Karpas-422 (cell line): ENCODE data around the gene TMEM53. TPM values are rescaled to one million over a fixed set of nuclear protein-coding genes. Genes with fewer than 3 reads are reported as not detected.
A peak's percentile ranks its signal among the peaks of the same experiment; 100 is the strongest.

Experiments
- DNase-seq: peaks from one replicate; pipeline ENCODE4 v3.0.0-alpha.2; 2015
- H2AFZ ChIP-seq: fragments of 200-600 bp; sonication (generic); 2 replicates; pipeline ENCODE4 v1.6.1; 2014; ENCODE audit warnings: antibody characterized with exemption, low read length, mixed read lengths
- H3K27ac ChIP-seq: fragments of 200-600 bp; sonication (generic); 2 replicates; pipeline ENCODE4 v1.5.1; 2014; ENCODE audit warnings: mild to moderate bottlenecking, low read length, moderate library complexity
- H3K27me3 ChIP-seq: fragments of 200-600 bp; sonication (generic); 2 replicates; pipeline ENCODE4 v1.6.1; 2014; ENCODE audit warnings: low read length, mixed read lengths
- H3K36me3 ChIP-seq: fragments of 200-600 bp; sonication (generic); 2 replicates; pipeline ENCODE4 v1.6.1; 2014; ENCODE audit warnings: low read length, mixed read lengths; ENCODE audit not compliant: insufficient read depth
- H3K4me1 ChIP-seq: fragments of 200-600 bp; sonication (generic); 2 replicates; pipeline ENCODE4 v1.6.1; 2014; ENCODE audit warnings: mild to moderate bottlenecking, low read length, mixed read lengths
- H3K4me2 ChIP-seq: fragments of 200-600 bp; sonication (generic); 2 replicates; pipeline ENCODE4 v1.6.1; 2014; ENCODE audit warnings: low read length, low read depth, mild to moderate bottlenecking; ENCODE audit not compliant: poor library complexity, severe bottlenecking
- H3K4me3 ChIP-seq: fragments of 200-600 bp; sonication (generic); 2 replicates; pipeline ENCODE4 v1.5.1; 2014; ENCODE audit warnings: mild to moderate bottlenecking, antibody characterized with exemption, low read length, mixed read lengths
- H3K79me2 ChIP-seq: fragments of 200-600 bp; sonication (generic); 2 replicates; pipeline ENCODE4 v1.6.1; 2014; ENCODE audit warnings: mild to moderate bottlenecking, low read length, mixed read lengths
- H3K9ac ChIP-seq: fragments of 200-600 bp; sonication (generic); 2 replicates; pipeline ENCODE4 v1.6.0; 2014; ENCODE audit warnings: low read length
- H3K9me2 ChIP-seq: fragments of 200-600 bp; sonication (generic), shearing (Covaris generic); replicated peaks from 2 replicates; pipeline ENCODE4 v1.6.0; 2014; ENCODE audit warnings: mild to moderate bottlenecking, low read length, moderate library complexity; ENCODE audit not compliant: insufficient read depth
- H3K9me3 ChIP-seq: fragments of 300-700, 200-600 bp; sonication (generic); 2 replicates; pipeline ENCODE4 v1.6.1; 2014; ENCODE audit warnings: low read length, mixed read lengths
- H4K20me1 ChIP-seq: fragments of 200-600 bp; sonication (generic); 2 replicates; pipeline ENCODE4 v1.6.1; 2014; ENCODE audit warnings: mild to moderate bottlenecking, antibody characterized with exemption, low read length, low read depth; ENCODE audit not compliant: insufficient read depth
- total RNA-seq: library from RNA; depleted of rRNA; stranded (reverse); fragments of >200 nt; shearing (Covaris generic); gene quantifications from 2 replicates; pipeline ENCODE4 v1.2.3, GENCODE V29; 2014; ENCODE audit warnings: low replicate concordance

Gene TMEM53
- total RNA-seq, 1 experiment from 2014 or later, result 10.7 TPM

- Histone ChIP-seq H3K4me2 (no peak overlapping the region), H3K4me1 (peaks cover 6% of the 10 kb centered on the region; the same call in 1 of the 2 replicates), H3K27ac (no peak overlapping the region), H3K9me2 (no peaks in the 10 kb centered on the region), H3K27me3 (no peaks in the 10 kb centered on the region), H3K9ac (no peak overlapping the region), H4K20me1 (no peaks in the 10 kb centered on the region), H3K79me2 (peaks cover 3% of the 10 kb centered on the region; the same call in 1 of the 2 replicates), H3K4me3 (no peak overlapping the region), H3K9me3 (no peaks in the 10 kb centered on the region), H2AFZ (no peak overlapping the region), H3K36me3 (no peaks in the 10 kb centered on the region)
- DNase-seq, result no peak
These were observed 9.4 kb downstream of the TMEM53 start for GRCh38 chr1:44664730-44665370.

- Histone ChIP-seq H2AFZ (no peak overlapping the region), H3K36me3 (no peaks in the 10 kb centered on the region), H3K9me3 (no peaks in the 10 kb centered on the region), H3K4me2 (no peak overlapping the region), H3K79me2 (peaks cover 3% of the 10 kb centered on the region; the same call in 1 of the 2 replicates), H3K27ac (no peak overlapping the region), H3K9ac (no peak overlapping the region), H3K4me3 (no peak overlapping the region), H3K27me3 (no peaks in the 10 kb centered on the region), H3K9me2 (no peaks in the 10 kb centered on the region), H3K4me1 (peaks cover 6% of the 10 kb centered on the region; the same call in 1 of the 2 replicates), H4K20me1 (no peaks in the 10 kb centered on the region)
- no peak for DNase-seq
These were observed 10.9 kb downstream of the TMEM53 start for GRCh38 chr1:44663417-44663816.

DNA sequence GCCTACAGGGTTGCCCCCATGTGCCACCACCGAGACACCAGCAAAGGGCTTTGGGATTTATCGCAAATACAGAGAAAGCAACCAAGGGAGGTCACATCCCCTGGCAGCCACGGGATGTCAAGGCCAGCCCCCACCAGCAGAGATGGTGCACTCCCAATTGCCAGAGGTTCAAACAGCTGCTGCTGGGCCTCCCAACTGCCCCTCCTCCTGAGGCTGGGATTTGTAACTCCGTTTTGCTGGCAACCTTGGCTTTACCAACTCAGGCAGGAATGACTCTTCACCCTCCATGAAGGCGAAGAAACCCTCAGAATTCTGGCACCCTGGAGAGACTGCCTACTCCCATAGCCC lies 11.6 kb downstream of the TMEM53 start:
- Histone ChIP-seq H3K27ac (no peak overlapping the region), H3K4me3 (no peak overlapping the region), H3K9me3 (no peaks in the 10 kb centered on the region), H3K4me2 (no peak overlapping the region), H3K27me3 (no peaks in the 10 kb centered on the region), H3K79me2 (peaks cover 3% of the 10 kb centered on the region; the same call in 1 of the 2 replicates), H2AFZ (no peak overlapping the region), H3K9ac (no peak overlapping the region), H3K4me1 (peaks cover 6% of the 10 kb centered on the region; the same call in 1 of the 2 replicates), H4K20me1 (no peaks in the 10 kb centered on the region), H3K36me3 (no peaks in the 10 kb centered on the region), H3K9me2 (no peaks in the 10 kb centered on the region)
- no peak for DNase-seq

- Histone ChIP-seq H3K9me3 (no peaks in the 10 kb centered on the region), H2AFZ (no peak overlapping the region), H3K4me2 (no peak overlapping the region), H3K36me3 (no peaks in the 10 kb centered on the region), H3K4me3 (no peak overlapping the region), H3K27ac (no peak overlapping the region), H3K9me2 (no peaks in the 10 kb centered on the region), H3K27me3 (no peaks in the 10 kb centered on the region), H3K79me2 (peaks cover 3% of the 10 kb centered on the region; the same call in 1 of the 2 replicates), H4K20me1 (no peaks in the 10 kb centered on the region), H3K9ac (no peak overlapping the region), H3K4me1 (peaks cover 12% of the 10 kb centered on the region)
- DNase-seq, result no peak
These were observed 12.2 kb downstream of the TMEM53 start for GRCh38 chr1:44661781-44662682.

GRCh38 chr1:44660176-44660575 lies 14.1 kb downstream of the TMEM53 start:
- DNase-seq, result no peak
- Histone ChIP-seq H3K4me1 (peaks cover 14% of the 10 kb centered on the region), H3K79me2 (no peaks in the 10 kb centered on the region), H3K27me3 (no peaks in the 10 kb centered on the region), H3K4me3 (no peak overlapping the region), H4K20me1 (no peaks in the 10 kb centered on the region), H2AFZ (no peak overlapping the region), H3K36me3 (no peaks in the 10 kb centered on the region), H3K9ac (no peak overlapping the region), H3K27ac (no peak overlapping the region), H3K9me3 (no peaks in the 10 kb centered on the region), H3K4me2 (no peak overlapping the region), H3K9me2 (no peaks in the 10 kb centered on the region)

- no peak overlapping the region for H3K4me2 ChIP-seq
- no peaks in the 10 kb centered on the region for H3K36me3 ChIP-seq
- H4K20me1 ChIP-seq, result no peaks in the 10 kb centered on the region
- H3K27ac ChIP-seq, result no peak overlapping the region
- no peaks in the 10 kb centered on the region for H3K9me3 ChIP-seq
- DNase-seq, result no peak
- H3K27me3 ChIP-seq, result no peaks in the 10 kb centered on the region
- no peaks in the 10 kb centered on the region for H3K9me2 ChIP-seq
- H3K9ac ChIP-seq, result no peak overlapping the region
- no peaks in the 10 kb centered on the region for H3K79me2 ChIP-seq
- H3K4me3 ChIP-seq, result no peak overlapping the region
- H3K4me1 ChIP-seq, result peaks cover 14% of the 10 kb centered on the region
- no peak overlapping the region for H2AFZ ChIP-seq
These were observed 14.7 kb downstream of the TMEM53 start for GRCh38 chr1:44659566-44659965.

- no peak overlapping the region for H3K27ac ChIP-seq
- H3K4me2 ChIP-seq, result no peak overlapping the region
- peak; percentile 63 for DNase-seq
- H2AFZ ChIP-seq, result no peak overlapping the region
- H3K79me2 ChIP-seq, result no peaks in the 10 kb centered on the region
- H3K9me3 ChIP-seq, result no peaks in the 10 kb centered on the region
- H3K9me2 ChIP-seq, result no peaks in the 10 kb centered on the region
- peaks cover 10% of the 10 kb centered on the region for H3K4me1 ChIP-seq
- H3K4me3 ChIP-seq, result no peak overlapping the region
- H4K20me1 ChIP-seq, result no peaks in the 10 kb centered on the region
- no peaks in the 10 kb centered on the region for H3K27me3 ChIP-seq
- no peak overlapping the region for H3K9ac ChIP-seq
- H3K36me3 ChIP-seq, result 0 out of 2 replicates have a peak, but pooled peaks cover 2% of the 10 kb centered on the region
These were observed 18.7 kb downstream of the TMEM53 start for GRCh38 chr1:44655609-44656008.

- Histone ChIP-seq H3K4me3 (no peak overlapping the region), H3K9me2 (no peaks in the 10 kb centered on the region), H3K9me3 (no peaks in the 10 kb centered on the region), H3K4me1 (peaks cover 10% of the 10 kb centered on the region), H4K20me1 (no peaks in the 10 kb centered on the region), H3K27ac (no peak overlapping the region), H3K9ac (no peak overlapping the region), H3K36me3 (0 out of 2 replicates have a peak, but pooled peaks cover 2% of the 10 kb centered on the region), H3K79me2 (no peaks in the 10 kb centered on the region), H2AFZ (no peak overlapping the region), H3K27me3 (no peaks in the 10 kb centered on the region), H3K4me2 (no peak overlapping the region)
- DNase-seq, result no peak
These were observed 19.6 kb downstream of the TMEM53 start for GRCh38 chr1:44654621-44655187.
